HUES64 (cell line): Measurements from ENCODE around the gene TNS3.

ENCODE experiments used
- H3K27ac ChIP-seq: 2 replicates; pipeline ENCODE4 v1.7.0; 2013; ENCODE audit warnings: low read depth, low read length, inconsistent platforms
- H3K27me3 ChIP-seq: 2 replicates; pipeline ENCODE4 v1.6.1; 2013; ENCODE audit warnings: mild to moderate bottlenecking, low read length; ENCODE audit not compliant: insufficient read depth
- H3K36me3 ChIP-seq: 2 replicates; pipeline ENCODE4 v1.6.1; 2013; ENCODE audit warnings: mild to moderate bottlenecking, low read length; ENCODE audit not compliant: insufficient read depth
- H3K4me1 ChIP-seq: 2 replicates; pipeline ENCODE4 v1.6.1; 2013; ENCODE audit warnings: mild to moderate bottlenecking, low read length, moderate library complexity; ENCODE audit not compliant: insufficient read depth
- H3K4me3 ChIP-seq: 2 replicates; pipeline ENCODE4 v1.5.1; 2013; ENCODE audit warnings: mild to moderate bottlenecking, low read length, moderate library complexity
- H3K9ac ChIP-seq: 2 replicates; pipeline ENCODE4 v1.6.1; 2013; ENCODE audit warnings: mild to moderate bottlenecking, low read depth, low read length
- H3K9me3 ChIP-seq: 2 replicates; pipeline ENCODE4 v1.6.1; 2013; ENCODE audit warnings: low read depth, low read length; ENCODE audit not compliant: insufficient read depth
- WGBS: fragments of 150-250, 120-280 bp; methylation state at CpG from one replicate; pipeline ENCODE4 v1.1.7; 2013; ENCODE audit warnings: missing lambda C conversion rate; 5-methylcytosine and 5-hydroxymethylcytosine counted together

TNS3 gene

GRCh38 chr7:47419471-47419870, 162.4 kb downstream of the TNS3 start:
- Histone ChIP-seq H3K9ac (no peak overlapping the region), H3K27me3 (no peaks in the 10 kb centered on the region), H3K4me1 (no peaks in the 10 kb centered on the region; the same call in 1 of the 2 replicates), H3K36me3 (peaks cover 29% of the 10 kb centered on the region), H3K9me3 (no peaks in the 10 kb centered on the region), H3K27ac (no peak overlapping the region), H3K4me3 (no peak overlapping the region)
- WGBS: 86% methylated on average over 1 of the region's 1 CpG

GRCh38 chr7:47418601-47419309, 163.2 kb downstream of the TNS3 start:
- H3K27me3 ChIP-seq: no peaks in the 10 kb centered on the region
- H3K36me3 ChIP-seq: peaks cover 31% of the 10 kb centered on the region
- H3K9ac ChIP-seq: no peak overlapping the region
- H3K4me3 ChIP-seq: no peak overlapping the region
- no peaks in the 10 kb centered on the region for H3K9me3 ChIP-seq
- H3K4me1 ChIP-seq: no peaks in the 10 kb centered on the region; the same call in 1 of the 2 replicates
- no peak overlapping the region for H3K27ac ChIP-seq
- 80% methylated on average over 5 of the region's 5 CpGs for WGBS

GRCh38 chr7:47416492-47417480, 165.1 kb downstream of the TNS3 start:
- H3K36me3 ChIP-seq: peaks cover 24% of the 10 kb centered on the region

GRCh38 chr7:47415318-47416212, 166.3 kb downstream of the TNS3 start:
- Histone ChIP-seq H3K27me3 (no peaks in the 10 kb centered on the region), H3K4me3 (no peak overlapping the region), H3K9me3 (no peaks in the 10 kb centered on the region), H3K36me3 (peaks cover 30% of the 10 kb centered on the region), H3K9ac (no peak overlapping the region), H3K27ac (no peak overlapping the region), H3K4me1 (no peaks in the 10 kb centered on the region; the same call in 1 of the 2 replicates)
- WGBS: 93% methylated on average over 17 of the region's 17 CpGs

More at GRCh38 chr7:47416492-47417480, 165.1 kb downstream of the TNS3 start:
- Histone ChIP-seq H3K27me3 (no peaks in the 10 kb centered on the region), H3K4me1 (no peaks in the 10 kb centered on the region; the same call in 1 of the 2 replicates), H3K27ac (no peak overlapping the region), H3K4me3 (no peak overlapping the region), H3K9me3 (no peaks in the 10 kb centered on the region), H3K9ac (no peak overlapping the region)
- 93% methylated on average over 21 of the region's 21 CpGs for WGBS

GRCh38 chr7:47414342-47415317, 167.3 kb downstream of the TNS3 start:
- Histone ChIP-seq H3K9ac (no peak overlapping the region), H3K4me3 (no peak overlapping the region), H3K9me3 (no peaks in the 10 kb centered on the region), H3K4me1 (no peaks in the 10 kb centered on the region; the same call in 1 of the 2 replicates), H3K36me3 (peaks cover 30% of the 10 kb centered on the region), H3K27me3 (no peaks in the 10 kb centered on the region), H3K27ac (no peak overlapping the region)
- WGBS: 96% methylated on average over 17 of the region's 17 CpGs

- H3K9ac ChIP-seq: no peak overlapping the region
- no peak overlapping the region for H3K27ac ChIP-seq
- no peaks in the 10 kb centered on the region for H3K27me3 ChIP-seq
- no peak overlapping the region for H3K4me3 ChIP-seq
- H3K36me3 ChIP-seq: peaks cover 30% of the 10 kb centered on the region
- no peaks in the 10 kb centered on the region for H3K4me1 ChIP-seq
- WGBS: 95% methylated on average over 17 of the region's 17 CpGs
- H3K9me3 ChIP-seq: no peaks in the 10 kb centered on the region
Measured at GRCh38 chr7:47413526-47414341, 168.2 kb downstream of the TNS3 start.

- no peak overlapping the region for H3K4me3 ChIP-seq
- H3K27ac ChIP-seq: no peak overlapping the region
- no peaks in the 10 kb centered on the region for H3K9me3 ChIP-seq
- peaks cover 30% of the 10 kb centered on the region for H3K36me3 ChIP-seq
- H3K9ac ChIP-seq: no peak overlapping the region
- no peaks in the 10 kb centered on the region for H3K27me3 ChIP-seq
- 95% methylated on average over 2 of the region's 2 CpGs for WGBS
- H3K4me1 ChIP-seq: no peaks in the 10 kb centered on the region
Measured at GRCh38 chr7:47411901-47412300, 170.0 kb downstream of the TNS3 start.

- no peak overlapping the region for H3K4me3 ChIP-seq
- no peaks in the 10 kb centered on the region for H3K4me1 ChIP-seq
- no peak overlapping the region for H3K9ac ChIP-seq
- 97% methylated on average over 18 of the region's 18 CpGs for WGBS
- no peak overlapping the region for H3K27ac ChIP-seq
- H3K9me3 ChIP-seq: no peaks in the 10 kb centered on the region
- peaks cover 28% of the 10 kb centered on the region for H3K36me3 ChIP-seq
- H3K27me3 ChIP-seq: no peaks in the 10 kb centered on the region
Measured at GRCh38 chr7:47411281-47411869, 170.5 kb downstream of the TNS3 start.

GRCh38 chr7:47408675-47409074, 173.2 kb downstream of the TNS3 start:
- peaks cover 21% of the 10 kb centered on the region for H3K36me3 ChIP-seq
- H3K27ac ChIP-seq: no peak overlapping the region
- 85% methylated on average over 5 of the region's 5 CpGs for WGBS
- no peak overlapping the region for H3K4me3 ChIP-seq
- H3K9me3 ChIP-seq: no peaks in the 10 kb centered on the region
- H3K4me1 ChIP-seq: no peaks in the 10 kb centered on the region
- no peaks in the 10 kb centered on the region for H3K27me3 ChIP-seq
- H3K9ac ChIP-seq: no peak overlapping the region
